NCI-H1048 (cell line): Measurements from ENCODE around the gene RAB3IP.

ENCODE experiments used
- DNase-seq: peaks from one replicate; lab custom pipeline; 2025; lab: John Stamatoyannopoulos, UW

Gene RAB3IP

GRCh38 chr12:69738351-69739286 lies at the start of gene RAB3IP:
Gene RAB3IP (plus strand): TSS chr12:69738860. CDS start chr12:69755409, 16,549 bp downstream.
- peak; percentile 74 for DNase-seq

GRCh38 chr12:69689638-69690037 lies 49.0 kb upstream of the RAB3IP start:
- DNase-seq, result no peak

GRCh38 chr12:69694123-69694522 lies 44.5 kb upstream of the RAB3IP start:
- no peak for DNase-seq

- DNase-seq, result no peak
Measured at GRCh38 chr12:69698054-69698453, 40.6 kb upstream of the RAB3IP start.

GRCh38 chr12:69698769-69699540 lies 39.7 kb upstream of the RAB3IP start, which contains the start of gene BEST3:
Gene BEST3 (minus strand): TSS chr12:69699303. CDS start chr12:69697798, 1,505 bp downstream.
- no peak for DNase-seq

GRCh38 chr12:69701826-69702225 lies 36.8 kb upstream of the RAB3IP start:
- DNase-seq, result peak; percentile 36

GRCh38 chr12:69703146-69703642 lies 35.5 kb upstream of the RAB3IP start:
- no peak for DNase-seq

GRCh38 chr12:69704357-69704756 lies 34.3 kb upstream of the RAB3IP start:
- no peak for DNase-seq

GRCh38 chr12:69708649-69709048 lies 30.0 kb upstream of the RAB3IP start:
- no peak for DNase-seq

- DNase-seq, result no peak
Measured at GRCh38 chr12:69712826-69713225, 25.8 kb upstream of the RAB3IP start.

- no peak for DNase-seq
Measured at GRCh38 chr12:69714542-69714941, 24.1 kb upstream of the RAB3IP start.

GRCh38 chr12:69719336-69720316 lies 19.0 kb upstream of the RAB3IP start:
- DNase-seq, result no peak

- no peak for DNase-seq
Measured at GRCh38 chr12:69720750-69721149, 17.9 kb upstream of the RAB3IP start.

- DNase-seq, result no peak
Measured at GRCh38 chr12:69726922-69727321, 11.7 kb upstream of the RAB3IP start.

GRCh38 chr12:69732088-69732487 lies 6.6 kb upstream of the RAB3IP start:
- no peak for DNase-seq

GRCh38 chr12:69733638-69734037 lies 5.0 kb upstream of the RAB3IP start:
- no peak for DNase-seq

GRCh38 chr12:69739287-69740191 lies 879 bp downstream of the RAB3IP start:
- peak; percentile 23 for DNase-seq

- DNase-seq, result no peak
Measured at GRCh38 chr12:69744109-69744508, 5.4 kb downstream of the RAB3IP start.

GRCh38 chr12:69751476-69751875 lies 12.8 kb downstream of the RAB3IP start:
- no peak for DNase-seq

- no peak for DNase-seq
Measured at GRCh38 chr12:69755302-69755701, 16.6 kb downstream of the RAB3IP start.
